NCI-H2029 treated with DMSO at 0.1 percent for 48 hours (cell line): ENCODE measurements around the gene IL2RA.
"Not testable (repeated sequence)": the region's sequence is repeated elsewhere in the genome, so short reads cannot be mapped to it uniquely, and the experiment has no call there.

Experiments
- DNase-seq: peaks from one replicate; lab custom pipeline; 2025; lab: John Stamatoyannopoulos, UW

The IL2RA gene

DNA sequence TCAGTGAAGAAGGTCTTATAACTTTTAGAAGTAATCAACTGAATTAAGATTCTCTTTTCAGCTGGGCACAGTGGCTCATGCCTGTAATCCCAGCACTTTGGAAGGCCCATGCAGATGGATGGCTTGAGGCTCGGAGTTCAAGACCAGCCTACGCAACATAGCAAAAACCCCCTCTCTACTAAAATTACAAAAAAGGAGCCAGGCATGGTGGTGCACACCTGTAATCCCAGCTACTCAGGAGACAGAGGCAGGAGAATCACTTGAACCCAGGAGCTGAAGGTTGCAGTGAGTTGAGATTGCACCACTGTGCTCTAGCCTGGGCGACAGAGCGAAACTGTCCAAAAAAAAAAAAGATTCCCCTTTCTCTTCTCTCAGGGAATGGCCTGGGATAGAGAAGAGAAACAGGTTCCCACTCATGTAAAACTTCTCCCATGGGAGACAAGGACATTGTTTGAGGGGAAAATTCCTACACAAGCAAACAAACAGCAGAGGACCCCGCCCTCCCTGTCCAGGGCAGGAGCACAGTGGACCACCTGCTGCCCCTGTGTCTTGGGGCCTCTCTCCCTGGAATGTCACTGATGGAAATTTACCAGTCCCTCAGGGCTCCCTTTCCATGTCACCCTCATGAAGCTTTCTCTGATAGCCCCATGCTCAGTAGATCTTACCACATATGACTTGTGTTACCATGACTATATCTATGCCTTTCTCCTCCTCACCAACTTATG is 5.6 kb downstream of the IL2RA start:
- DNase-seq = no peak

DNA sequence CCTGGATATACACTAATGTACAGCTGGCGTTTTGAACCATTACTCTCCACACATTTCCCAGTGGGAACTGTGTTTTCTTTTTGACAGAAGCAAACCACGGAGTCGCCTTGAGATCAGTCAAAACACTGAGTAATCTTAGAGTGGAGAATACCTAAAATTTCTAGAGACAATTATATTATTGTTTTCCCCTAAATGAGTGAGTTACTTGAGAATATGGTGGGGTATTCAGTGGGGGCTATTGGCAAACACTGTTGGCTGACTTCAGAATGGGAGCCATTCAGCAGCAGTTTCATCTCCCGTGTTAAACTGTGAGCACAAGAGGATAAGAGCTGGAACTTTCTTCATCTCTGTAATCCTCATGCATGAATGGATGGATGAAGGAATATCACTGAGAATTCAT is 6.2 kb downstream of the IL2RA start:
- DNase-seq = no peak

DNA sequence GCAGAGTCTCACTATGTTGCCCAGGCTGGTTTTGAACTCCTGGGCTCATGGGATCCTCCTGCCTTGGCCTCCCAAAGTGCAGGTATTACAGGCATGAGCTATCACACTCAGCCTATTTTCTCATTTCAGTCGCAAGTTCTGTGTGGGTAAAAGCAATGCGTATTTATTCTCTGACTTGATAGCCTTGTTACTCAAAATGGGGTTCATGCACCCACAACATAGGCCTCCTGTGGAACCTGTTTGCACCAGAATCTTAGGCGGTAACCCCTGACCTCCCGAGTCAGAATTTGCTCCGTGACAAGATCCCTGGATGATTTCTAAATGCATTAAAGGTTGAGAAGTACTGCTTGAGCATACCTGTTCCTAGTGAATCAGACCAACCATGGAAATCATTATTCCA is 7.3 kb downstream of the IL2RA start:
- DNase-seq = no peak

DNA sequence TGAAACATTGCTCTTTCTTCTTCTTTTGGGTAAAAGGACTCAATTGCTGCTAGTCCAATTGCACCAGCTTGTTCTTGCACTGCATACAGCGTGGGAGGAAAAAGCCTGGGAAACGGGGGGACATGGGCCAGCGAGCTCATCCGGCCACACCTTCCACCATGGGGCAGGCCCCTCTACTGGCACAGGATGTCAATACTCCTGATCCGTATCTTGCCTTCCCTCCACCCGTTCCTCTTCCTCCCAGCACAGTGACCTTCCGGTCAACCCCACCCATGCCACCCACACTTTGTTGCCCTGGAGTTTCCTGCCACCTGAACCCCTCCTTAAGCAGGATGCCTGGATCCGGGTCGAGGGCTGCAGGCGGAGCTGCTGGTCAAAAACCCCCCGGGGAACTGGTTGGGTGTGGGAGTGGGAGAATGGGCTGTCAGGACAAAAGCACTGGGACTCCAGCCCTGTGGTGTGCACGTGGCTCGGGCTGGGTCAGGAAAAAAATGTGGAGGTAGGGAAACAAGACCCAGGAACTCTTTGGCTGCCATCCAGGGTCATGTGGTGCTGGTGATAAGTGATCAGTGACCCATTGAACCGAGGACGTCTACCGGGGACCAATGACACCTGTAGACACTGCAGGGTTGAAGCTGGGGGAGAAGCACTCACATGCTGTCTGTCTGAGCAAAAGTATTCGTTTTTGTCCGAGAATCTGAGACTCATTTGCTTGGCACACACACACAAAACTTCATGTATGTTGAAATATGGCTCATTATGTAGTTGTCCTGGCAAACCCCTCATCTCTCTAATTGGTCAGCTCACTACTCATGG is 8.1 kb downstream of the IL2RA start:
- DNase-seq = no peak

DNA sequence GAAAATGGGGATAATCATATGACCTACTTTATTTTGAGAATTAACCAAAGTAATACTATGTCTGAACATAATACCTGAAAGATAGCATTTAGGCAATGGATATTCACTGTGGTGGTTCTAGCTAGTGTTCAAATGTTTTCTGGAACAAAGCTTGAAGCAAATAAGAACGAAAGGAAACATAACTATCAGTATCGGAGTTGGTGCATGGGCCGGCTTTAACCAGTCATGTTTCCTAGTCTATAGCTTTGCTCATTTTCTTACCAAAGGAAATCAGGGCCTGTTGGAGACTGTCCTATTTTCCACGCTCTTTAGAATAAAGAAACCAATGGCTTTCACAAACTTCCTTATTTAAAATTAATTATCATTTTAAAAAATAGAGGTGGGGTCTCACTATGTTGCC is 8.9 kb downstream of the IL2RA start:
- DNase-seq = no peak

DNA sequence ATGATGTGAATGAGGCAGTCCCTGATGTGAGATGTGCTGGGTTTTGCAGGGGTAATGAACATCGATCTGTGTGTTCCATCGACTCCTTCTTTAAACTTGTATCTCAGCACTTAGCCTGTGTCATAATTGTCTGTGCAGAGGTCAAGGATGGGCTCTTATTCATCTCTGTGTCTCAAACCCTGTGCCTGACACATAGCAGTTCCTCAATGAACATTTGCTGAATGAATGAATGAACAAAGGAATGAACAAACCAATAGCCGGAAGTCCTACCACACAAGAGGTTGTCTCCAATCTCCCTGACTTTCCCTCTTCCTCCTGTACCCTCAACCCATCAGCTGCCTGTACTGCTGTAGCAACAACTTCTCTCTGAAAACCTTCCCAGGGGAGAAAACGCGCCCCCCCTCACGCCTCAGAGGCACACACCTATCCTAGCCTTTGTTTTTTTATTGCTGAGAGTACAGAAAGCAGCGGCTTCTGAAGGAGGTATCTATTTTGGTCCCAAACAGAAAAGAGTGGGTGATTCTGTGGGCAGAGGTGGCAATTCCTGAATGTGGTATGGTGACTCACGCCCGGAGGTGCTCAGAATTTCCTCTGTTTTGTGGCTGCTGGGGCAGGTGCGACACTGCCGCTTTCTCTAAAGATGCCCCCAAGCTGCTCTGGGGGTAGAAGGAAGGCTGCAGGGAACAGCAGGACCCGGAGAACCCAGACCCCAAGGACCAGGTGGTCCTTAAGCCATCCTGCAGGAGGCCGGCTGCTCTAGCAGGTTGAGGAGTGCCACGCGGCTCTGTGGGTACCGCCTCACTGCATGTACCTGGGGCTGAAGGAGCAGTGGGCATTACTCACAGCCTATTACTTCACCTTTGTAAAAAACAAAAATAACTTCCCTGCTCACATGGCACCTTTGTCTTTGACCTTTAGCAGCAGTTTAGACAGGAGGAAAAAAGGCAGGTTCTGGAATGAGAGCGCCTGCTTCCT is 9.6 kb downstream of the IL2RA start:
- DNase-seq = no peak

DNA sequence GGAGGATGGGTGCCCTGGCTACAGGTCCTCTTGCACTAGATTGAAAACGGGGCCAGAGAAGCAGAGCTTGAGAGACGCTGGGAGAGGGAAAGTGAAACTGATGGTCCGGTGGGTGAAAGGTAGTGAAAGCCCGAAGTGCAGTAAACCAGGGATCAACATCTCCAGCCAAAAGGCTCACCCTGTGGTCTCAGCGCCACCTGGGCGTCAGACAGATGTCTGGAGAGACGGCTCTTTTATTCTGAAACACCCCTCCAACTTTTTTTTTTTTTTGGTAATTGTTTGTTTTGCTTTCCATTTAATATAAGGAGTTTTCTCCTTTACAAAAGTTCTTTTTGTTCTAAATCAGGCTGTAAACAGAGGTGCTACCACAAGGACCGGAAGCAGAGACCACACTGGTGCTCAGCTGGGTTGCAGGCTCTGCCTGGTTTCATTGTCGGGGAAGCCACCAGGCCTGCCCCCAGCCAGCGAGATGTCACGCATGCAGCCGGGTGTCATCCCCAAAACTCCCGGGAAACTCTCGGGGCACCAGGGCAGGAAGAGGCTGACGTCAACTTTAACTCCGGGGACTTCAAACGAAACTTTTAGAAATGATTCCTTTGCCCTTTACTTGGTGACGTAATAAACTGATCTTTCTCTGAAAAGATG is 11.2 kb downstream of the IL2RA start:
- no peak for DNase-seq

DNA sequence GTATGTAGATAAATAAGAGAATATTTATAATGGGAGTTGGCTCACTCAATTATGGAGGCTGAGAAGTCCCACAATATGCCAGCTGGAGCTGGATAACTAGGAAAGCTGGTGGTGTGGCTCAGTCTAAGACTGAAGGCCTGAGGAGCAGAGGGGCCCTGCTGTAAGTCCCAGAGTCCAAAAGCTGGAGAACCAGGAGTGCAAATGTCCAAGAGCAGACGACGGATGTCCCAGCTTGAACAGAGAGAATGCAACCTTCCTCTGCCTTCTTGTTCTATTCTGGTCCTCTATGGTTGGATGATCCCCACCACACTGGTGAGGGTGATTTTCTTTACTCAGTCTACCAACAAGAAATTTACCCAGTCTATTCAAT is 13.2 kb downstream of the IL2RA start:
- DNase-seq = no peak

DNA sequence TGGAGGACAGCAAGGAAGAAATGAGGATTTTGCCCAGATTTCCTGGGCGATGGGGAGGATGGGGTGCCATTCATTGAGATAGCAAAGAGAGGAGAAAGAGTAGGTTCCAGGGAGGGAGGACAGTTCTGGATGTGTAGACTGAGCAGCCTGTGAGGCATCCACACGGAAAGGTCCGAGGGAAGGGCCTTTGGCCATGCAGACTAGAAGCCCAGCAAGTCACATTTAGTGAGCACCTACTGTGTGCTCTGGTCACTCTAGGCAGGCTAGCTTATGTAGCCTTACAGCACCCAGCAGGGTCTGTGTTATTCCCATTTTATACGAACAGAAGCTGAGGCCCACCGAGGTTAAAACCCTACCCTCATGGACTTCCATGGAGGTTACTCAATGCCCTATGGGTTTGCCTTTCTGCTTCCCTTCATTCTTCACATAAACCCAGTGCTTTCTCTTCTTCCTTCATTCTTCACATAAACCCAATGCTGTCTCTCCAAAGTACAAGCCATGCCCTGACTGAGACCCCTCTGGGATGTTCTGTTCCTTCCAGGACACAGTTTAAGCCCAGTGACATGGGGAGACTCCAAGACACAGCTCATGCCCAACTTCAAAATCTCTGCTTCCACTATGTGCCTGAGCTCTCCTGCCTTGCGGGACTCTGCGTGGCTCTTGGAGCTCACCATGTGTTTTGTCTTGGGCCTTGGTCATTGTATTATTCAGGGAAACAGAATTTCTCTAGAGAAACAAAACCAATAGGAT is 13.7 kb downstream of the IL2RA start:
- DNase-seq = no peak

DNA sequence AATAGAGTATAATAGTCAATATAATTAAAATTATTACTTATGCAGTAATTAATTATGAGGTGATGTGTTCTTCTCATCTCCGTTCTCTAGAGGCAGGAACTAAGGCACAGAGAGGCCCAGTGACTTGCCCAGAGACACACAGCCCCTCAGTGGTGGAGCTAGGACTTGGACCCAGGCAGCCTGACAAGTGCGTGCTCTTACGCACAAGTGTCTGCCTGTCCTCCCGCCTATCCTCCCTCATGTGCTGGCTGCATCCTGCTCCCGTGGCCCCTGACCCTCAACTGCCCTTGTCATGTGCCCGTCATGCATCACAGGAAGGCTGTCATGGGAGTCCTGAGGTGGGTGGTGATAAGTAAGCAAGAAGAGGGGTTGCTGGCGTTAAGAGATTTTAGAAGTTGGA is 14.3 kb downstream of the IL2RA start:
- no peak for DNase-seq

DNA sequence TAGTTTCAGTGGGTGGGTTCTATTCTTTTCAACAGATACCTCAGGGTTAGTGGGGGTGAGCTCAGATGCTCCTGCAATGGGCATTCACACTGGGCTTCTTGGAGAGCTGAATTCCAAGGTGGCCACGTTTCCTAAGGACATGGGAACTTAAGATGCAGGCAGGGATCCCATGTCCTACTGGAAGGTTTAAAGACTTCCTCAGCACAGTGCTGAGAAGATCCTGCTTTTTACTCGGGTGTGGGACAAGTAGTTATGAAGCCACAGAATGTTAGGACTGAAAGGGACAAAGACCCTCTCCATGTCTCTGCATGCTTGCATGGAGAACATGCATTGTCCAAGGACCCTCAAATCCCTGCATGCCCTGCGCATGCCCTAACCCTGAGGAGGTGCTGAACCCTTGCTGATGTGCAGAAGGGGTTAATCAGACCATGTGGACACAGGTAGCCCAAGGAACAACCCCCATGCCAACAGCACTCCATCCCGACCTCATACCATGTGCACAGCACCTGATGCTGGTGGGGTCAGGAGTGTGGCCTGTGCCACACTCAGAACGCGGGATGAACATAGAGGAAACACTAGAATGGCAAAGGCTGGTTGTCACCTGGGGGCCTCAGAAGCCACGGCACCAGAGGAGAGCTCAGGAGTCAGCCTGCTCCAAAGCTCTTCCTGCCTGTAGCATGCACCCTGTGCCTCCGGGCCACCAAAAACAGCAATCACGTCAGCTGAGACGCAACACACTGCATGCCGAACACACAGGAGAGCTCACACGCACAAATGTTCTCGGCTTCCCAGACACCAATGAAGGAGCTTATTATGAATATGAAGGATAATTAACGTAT is 15.2 kb downstream of the IL2RA start:
- no peak for DNase-seq

DNA sequence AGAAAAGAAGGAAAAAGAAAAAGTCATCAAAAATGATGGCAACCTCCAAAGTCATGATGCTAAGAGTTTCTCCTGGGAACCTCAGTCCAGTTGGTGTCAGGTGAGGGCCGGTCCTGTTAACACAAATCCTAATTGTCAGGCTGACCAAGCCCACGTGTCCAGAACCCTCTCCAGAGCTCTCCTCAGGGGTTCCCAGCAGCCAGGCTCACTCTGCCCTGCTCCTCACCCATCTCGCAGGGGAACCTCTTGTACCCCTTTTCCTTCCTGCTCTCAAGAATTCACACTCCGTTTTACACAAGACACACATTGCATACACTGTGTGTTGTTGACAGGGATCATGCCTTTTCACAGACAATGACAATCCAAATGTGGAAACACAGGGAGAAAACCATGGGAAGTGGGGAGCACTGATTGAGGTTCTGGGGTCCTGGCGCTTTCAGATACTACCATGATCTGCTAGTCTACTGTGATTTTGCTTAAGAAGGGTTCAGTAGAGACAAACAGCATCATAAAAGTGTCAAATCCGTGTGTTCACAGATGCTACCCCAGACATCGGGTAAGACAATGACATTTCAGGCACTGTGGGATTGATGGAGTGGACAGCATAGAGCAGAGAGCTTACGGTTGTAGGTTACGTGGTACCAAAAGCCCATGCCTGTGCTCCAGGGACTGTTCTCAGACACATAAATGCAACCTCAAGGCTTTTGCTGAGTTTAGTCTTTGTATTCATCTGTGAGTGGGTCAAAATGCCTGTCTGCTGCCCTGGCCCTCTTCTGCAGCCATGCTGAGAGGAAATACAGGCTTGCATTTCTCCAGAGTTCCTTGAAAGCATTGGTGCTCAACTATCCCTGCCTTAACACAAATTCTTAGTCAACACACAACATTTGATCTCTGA is 16.0 kb downstream of the IL2RA start:
- DNase-seq = no peak

DNA sequence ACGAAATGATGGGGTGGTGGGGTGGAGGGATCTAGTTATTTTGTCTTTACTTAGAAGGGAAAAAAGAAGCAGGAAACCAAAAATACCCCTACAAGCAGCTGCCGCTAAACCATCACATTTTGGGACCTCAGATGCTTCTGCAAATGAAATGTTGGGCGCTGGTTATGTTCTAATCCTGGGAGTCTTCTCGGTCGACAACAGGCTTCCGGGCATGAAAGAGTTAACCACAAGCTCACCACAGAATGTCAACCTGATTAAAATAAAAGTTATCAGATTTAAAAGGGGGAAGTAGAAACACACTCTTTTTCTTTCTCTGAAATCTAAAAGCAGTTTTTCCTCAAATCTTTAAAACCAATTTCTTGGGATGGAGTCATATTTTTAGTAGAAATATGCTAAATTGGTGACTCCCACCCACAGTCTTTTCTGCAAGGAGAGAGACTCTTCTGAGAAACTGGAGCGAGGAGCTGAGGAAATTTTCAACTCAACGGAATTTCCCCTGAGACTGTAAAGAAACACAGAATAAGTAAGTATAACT is 16.8 kb downstream of the IL2RA start:
- DNase-seq = no peak

DNA sequence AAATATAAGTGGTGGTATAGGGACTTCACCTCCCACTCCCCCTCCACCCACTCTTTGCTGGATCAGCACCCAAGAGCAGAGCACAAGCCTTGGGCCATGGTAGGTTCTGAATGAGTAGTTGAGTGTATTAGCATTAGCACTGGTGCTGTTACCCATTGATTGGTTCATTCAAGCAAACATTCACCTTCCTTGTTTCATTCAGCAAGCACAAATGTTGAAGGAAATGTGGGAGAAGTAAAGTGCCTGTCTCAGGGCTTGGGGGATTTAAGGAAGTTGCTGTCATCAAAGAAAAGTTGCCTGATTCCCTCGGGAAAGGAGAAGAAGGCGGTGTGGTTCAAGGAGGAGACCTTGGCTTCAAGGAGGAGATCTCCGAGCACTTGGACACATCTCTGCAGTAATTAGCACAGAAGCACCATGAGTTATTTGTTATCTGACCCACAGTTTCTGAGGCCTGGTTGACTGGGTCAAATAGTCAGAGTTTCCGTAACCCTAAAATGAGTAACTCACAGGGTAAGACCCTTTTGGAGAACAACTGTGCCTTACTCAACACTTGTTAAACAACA is 17.3 kb downstream of the IL2RA start:
- no peak for DNase-seq

DNA sequence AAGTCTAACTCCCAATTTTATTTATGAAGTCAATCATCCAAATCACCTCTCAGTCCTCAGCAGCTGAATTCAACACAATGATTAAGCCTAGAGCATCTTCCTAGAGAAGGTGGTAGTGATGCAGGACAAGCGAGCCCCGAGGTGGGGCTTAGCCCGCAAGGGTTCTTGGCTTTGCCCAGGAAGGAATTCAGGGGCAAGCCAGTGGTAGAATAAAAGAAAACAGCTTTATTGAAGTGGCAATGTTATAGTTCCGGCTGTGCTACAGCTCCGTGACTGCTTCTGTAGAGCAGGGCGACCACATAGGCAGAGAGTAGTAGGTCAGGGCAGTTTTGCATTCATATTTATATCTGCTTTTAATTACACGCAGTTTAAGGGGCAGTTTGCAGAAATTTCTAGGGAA is 18.1 kb downstream of the IL2RA start:
- DNase-seq = no peak

DNA sequence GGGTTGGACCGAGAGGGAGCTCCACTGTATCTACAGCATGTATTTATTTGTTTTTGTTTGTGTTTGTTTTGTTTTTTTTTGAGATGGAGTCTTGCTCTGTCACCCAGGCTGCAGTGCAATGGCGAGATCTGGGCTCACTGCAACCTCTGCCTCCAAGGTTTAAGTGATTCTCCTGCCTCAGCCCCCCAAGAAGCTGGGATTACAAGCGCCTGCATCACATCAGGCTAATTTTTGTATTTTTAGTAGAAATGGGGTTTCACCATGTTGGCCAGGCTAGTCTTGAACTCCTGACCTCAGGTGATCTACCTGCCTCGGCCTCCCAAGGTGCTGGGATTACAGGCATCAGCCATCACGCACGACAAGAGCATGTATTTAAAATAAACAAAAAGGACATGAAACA is 18.8 kb downstream of the IL2RA start:
- DNase-seq = not testable (repeated sequence)

DNA sequence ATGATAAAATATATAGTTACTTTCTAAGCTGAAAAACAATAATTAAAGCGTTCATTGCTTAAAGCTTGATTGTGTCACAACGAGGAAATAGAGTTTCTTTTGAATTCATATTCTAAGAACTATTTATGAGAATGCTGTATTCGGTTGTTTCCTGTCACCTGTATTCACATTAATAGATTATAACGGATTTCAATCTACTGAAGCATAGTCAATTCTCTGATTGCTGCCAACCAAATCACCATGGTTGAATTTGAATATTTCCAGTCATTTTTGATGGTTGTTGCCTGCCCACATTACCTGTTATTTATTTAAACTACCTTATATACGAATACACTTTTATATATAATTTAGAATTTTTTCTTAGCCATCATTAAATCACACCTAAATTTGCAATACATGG is 22.0 kb downstream of the IL2RA start:
- DNase-seq = no peak

DNA sequence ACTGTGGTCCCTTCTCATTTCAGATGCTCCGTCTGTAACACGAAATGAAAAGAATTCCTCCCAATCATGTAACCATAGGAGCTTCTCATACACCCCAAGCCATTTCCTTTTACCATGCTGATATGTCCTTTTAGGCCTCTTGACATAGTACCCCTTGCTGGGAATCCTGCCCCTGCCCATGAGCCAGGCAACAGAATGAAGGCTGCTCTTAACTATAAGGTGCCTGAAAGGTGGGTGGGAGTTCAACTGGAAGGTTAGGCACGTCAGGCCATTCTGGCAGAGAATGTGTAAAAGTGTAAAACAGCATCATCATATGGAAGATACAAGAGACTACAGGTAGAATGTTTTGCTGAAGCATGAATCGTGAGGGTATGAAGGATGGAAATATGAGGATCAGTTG is 22.5 kb downstream of the IL2RA start:
- DNase-seq = no peak
